ENCODE measurements around the gene ANKRD44.

- no peak for TF ChIP-seq CTCF (IDR thresholded peaks at IDR 0.05; ENCODE audit: borderline replicate concordance, extremely low read depth, low read length, poor library complexity, severe bottlenecking)
- no peak for TF ChIP-seq EZH2 (IDR thresholded peaks at IDR 0.05; ENCODE audit: borderline replicate concordance, low read depth, low read length, severe bottlenecking)
These were observed 124.9 kb downstream of the ANKRD44 start for GRCh38 chr2:197185676-197186075.
